ENCODE data around the gene ZC3H13.

DNA sequence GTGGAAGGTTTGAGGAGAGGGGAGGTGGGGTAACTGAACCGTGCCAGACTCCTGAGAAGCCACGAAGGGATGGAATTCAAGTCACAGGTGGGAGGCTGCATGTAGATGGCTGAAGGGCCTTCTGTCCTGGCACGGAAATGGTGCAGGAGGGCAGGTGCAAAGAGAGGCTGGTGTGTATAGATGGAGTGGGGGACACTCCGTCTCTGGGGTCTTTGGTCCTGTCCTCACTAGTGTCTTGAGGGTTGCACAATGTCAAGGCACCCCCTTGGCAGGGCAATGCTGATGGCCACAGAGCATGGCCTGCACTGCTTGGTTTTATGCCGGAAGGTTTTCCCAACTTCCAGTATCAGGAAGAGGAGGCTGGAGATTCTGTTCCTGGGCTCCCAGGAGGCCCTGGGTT, 118.3 kb downstream of the ZC3H13 start:
- TF ChIP-seq, protein P1, sequence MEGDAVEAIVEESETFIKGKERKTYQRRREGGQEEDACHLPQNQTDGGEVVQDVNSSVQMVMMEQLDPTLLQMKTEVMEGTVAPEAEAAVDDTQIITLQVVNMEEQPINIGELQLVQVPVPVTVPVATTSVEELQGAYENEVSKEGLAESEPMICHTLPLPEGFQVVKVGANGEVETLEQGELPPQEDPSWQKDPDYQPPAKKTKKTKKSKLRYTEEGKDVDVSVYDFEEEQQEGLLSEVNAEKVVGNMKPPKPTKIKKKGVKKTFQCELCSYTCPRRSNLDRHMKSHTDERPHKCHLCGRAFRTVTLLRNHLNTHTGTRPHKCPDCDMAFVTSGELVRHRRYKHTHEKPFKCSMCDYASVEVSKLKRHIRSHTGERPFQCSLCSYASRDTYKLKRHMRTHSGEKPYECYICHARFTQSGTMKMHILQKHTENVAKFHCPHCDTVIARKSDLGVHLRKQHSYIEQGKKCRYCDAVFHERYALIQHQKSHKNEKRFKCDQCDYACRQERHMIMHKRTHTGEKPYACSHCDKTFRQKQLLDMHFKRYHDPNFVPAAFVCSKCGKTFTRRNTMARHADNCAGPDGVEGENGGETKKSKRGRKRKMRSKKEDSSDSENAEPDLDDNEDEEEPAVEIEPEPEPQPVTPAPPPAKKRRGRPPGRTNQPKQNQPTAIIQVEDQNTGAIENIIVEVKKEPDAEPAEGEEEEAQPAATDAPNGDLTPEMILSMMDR (conservative IDR thresholded peaks at IDR 0.05) = no peak
- no peak for TF ChIP-seq ZFX (IDR thresholded peaks at IDR 0.05)

Data from C4-2B (cell line).